Fibroblast of the aortic adventitia (primary cell): ENCODE results near the gene CCDC91. TPM values are rescaled to one million over a fixed set of nuclear protein-coding genes. Genes with fewer than 3 reads are reported as not detected.

Experiments used
- DNase-seq: peaks from one replicate; pipeline ENCODE4 v3.0.0-alpha.2; 2010; ENCODE audit warnings: low read depth
- H3K4me3 ChIP-seq: 2 replicates; pipeline ENCODE4 v1.5.1; 2011; ENCODE audit warnings: low read depth, mild to moderate bottlenecking, control low read depth, low read length, moderate library complexity
- CTCF ChIP-seq: IDR thresholded peaks from 2 replicates; pipeline ENCODE4 v1.5.1; 2011; ENCODE audit warnings: mild to moderate bottlenecking, low read length, control low read depth, inconsistent platforms; ENCODE audit not compliant: insufficient read depth
- total RNA-seq: library from RNA; depleted of rRNA; stranded (reverse); fragments of >200 nt; gene quantifications from 2 replicates; pipeline ENCODE4 v1.2.3, GENCODE V29; 2012; ENCODE audit warnings: low replicate concordance

CCDC91 gene
- total RNA-seq, 1 donor = 37.4 TPM

GRCh38 chr12:28383368-28383767 is 193.1 kb downstream of the CCDC91 start:
- no peak overlapping the region for H3K4me3 ChIP-seq
- DNase-seq = no peak
- no peak for TF ChIP-seq CTCF

GRCh38 chr12:28388879-28389278 is 198.6 kb downstream of the CCDC91 start:
- no peak for DNase-seq
- TF ChIP-seq CTCF = no peak
- H3K4me3 ChIP-seq = no peak overlapping the region

GRCh38 chr12:28390206-28390605 is 199.9 kb downstream of the CCDC91 start:
- DNase-seq = peak; percentile 9
- no peak overlapping the region for H3K4me3 ChIP-seq
- no peak for TF ChIP-seq CTCF

- H3K4me3 ChIP-seq = no peak overlapping the region
- no peak for TF ChIP-seq CTCF
- peak; percentile 87 for DNase-seq
Observed at GRCh38 chr12:28390761-28391385, 200.6 kb downstream of the CCDC91 start.

- TF ChIP-seq CTCF = no peak
- DNase-seq = peak; percentile 13
- no peak overlapping the region for H3K4me3 ChIP-seq
Observed at GRCh38 chr12:28409892-28410291, 219.6 kb downstream of the CCDC91 start.

GRCh38 chr12:28413460-28414109 is 223.3 kb downstream of the CCDC91 start:
- H3K4me3 ChIP-seq = no peak overlapping the region
- TF ChIP-seq CTCF = no peak
- DNase-seq = no peak
